ENCODE measurements around the gene OR2T34.
"Not testable (repeated sequence)": the region's sequence is repeated elsewhere in the genome, so short reads cannot be mapped to it uniquely, and the experiment has no call there.

OR2T34 gene, protein sequence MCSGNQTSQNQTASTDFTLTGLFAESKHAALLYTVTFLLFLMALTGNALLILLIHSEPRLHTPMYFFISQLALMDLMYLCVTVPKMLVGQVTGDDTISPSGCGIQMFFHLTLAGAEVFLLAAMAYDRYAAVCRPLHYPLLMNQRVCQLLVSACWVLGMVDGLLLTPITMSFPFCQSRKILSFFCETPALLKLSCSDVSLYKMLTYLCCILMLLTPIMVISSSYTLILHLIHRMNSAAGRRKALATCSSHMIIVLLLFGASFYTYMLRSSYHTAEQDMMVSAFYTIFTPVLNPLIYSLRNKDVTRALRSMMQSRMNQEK

DNA sequence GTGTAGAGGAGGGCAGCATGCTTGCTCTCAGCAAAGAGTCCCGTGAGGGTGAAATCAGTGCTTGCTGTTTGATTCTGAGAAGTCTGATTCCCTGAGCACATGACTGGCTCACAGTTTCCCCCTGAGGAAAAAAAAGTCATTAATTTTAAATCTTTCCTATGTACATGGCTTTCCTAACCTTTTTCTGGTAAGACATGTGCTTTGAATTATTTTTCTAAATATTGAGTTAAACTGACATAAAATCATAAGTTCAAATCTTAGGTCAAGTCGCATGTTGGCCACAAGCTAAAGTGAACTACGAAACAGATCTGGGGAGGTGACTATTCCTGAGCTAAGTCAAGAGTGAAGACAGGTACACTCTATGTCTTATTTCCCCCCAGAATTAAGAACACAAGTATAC lies at the start of gene OR2T34:
Gene OR2T34 (minus strand): TSS at position 101 of the 400 bp plus-strand sequence. CDS start 0 bp downstream, at position 101.
- DNase-seq, result not testable (repeated sequence)

DNA sequence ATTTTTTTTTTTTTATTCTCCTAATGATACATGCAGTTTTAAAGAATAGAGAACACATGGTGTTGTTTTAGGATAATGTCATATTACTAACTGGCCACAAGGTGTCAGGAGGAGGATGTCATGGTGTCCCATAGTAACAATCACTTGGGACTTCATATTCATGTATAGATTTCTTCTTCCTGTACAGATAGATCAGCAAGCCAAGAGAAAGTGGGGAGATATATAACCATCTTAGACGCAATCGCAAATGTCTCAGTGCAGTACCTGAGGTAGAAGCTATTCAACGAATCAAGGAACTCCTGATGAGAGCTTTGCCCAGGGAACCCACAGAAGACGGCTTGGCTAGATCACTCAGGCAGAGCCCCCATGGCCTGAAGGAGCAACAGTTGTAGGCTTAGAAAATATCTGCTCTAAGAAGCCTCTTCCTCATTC lies 48.0 kb upstream of the OR2T34 start:
- peak; percentile 25 for DNase-seq

DNA sequence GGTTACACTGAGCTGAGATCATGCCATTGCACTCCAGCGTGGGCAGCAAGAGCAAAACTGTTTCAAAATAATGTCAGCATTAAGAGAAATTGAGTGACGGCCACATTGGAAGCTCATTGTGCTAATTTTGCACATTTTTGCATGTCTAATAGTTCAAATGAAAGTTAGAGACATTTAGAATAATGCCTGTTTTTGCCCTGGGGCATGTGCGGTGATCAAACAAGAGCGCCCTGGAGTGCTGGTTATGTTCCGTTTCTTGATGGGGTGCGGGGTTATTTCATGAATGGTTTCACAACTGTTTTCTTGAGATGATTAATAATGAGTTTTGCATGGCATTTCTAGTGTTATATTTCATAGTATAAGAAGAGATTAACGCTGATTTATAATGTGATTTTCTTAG lies 47.2 kb upstream of the OR2T34 start:
- no peak for DNase-seq

DNA sequence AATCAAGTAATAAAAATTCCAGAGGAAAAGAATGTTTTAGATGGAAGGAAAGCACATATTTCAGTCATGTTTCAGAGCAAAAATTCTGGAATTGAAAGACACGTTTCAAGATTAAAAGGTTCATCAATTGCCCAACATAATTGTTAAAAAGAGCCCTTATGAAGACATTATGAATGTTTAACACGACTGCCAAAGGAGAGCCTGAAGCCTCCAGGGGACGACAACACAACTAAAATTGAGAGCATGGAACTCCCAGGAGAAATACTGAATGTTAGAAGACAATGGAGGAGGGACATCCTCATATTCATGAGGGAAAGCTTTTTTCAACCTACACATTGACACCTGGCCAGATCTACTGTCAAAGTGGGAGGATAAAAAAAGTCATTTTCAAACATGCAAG lies 44.3 kb upstream of the OR2T34 start:
- DNase-seq, result peak; percentile 48

DNA sequence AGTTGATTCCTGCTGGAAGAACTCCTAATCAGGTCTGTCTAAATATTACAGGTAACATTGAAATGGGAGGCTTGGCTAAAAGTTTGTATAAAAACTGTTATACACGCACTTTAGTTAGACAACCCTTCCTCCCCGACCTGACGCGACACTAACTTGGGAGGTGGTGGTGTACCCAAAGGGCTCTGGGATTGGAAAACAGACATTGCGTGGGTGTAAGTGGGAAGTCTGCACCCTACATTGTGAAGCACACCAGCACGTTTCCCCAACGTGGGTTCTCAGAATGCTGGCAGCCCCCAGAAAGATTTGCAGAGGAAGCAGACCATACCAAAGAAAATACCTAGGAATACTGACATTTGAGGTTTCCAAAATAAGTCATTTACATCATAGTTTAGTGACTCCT lies 43.6 kb upstream of the OR2T34 start:
- DNase-seq, result no peak

DNA sequence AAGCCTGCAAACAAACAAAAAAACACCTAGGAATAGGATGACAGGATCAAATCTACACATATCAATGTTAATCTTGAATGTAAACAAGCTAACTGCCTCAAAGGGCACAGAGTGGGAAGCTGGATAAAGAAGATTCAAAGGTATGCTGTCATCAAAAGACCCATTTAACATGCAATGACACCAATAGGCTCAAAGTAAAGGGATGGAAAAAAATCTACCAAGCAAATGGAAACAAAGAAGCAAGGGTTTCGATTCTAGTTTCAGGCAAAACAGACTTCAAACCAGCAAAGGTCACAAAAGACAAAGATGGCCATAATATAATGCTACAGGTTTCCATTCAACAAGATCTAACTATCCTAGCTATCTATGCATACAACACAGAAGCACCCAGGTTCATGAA lies 39.2 kb upstream of the OR2T34 start:
- no peak for DNase-seq

DNA sequence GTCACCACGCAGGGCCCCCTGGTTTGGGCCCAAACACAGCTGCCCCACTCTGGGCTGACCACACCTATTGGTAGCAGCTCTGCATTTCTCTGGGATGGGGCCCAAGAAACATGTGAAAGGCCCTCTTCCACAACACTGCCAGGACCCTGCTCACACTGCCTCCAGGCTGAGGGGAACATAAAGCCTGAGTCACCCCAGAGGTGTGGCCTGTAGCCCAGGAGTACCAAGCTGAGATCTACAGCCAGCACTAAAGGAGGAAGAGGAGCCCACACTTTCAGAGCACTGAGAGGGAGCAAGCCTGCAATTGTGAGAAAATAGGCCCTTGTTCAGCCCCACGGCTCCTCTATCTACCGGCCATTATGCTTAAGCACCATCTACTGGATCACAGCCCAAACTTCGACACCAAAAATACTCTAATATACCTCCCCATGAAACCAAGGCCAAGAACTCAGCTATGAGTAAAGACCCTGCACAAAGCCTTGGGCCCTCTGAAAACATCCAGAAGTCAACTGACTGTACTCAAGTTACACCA lies 37.4 kb upstream of the OR2T34 start:
- no peak for DNase-seq

DNA sequence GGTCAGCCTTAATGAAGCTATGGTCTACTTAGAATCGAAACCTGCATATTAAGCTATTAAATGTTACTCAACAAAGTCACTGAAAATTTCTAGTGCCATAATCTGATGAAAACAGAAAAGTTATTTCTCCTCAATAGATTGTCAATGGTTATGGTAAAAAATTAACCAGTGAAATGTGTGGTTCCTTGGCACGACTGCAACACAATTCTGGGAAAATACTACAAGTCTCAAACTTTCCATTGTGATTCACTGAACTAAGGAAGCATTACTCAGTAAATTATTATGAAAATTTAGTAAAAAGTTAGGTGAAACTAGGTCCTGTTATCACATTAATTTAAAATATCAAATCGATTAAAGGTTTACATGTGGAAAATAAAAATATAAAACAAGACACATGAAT lies 35.7 kb upstream of the OR2T34 start:
- DNase-seq, result no peak

DNA sequence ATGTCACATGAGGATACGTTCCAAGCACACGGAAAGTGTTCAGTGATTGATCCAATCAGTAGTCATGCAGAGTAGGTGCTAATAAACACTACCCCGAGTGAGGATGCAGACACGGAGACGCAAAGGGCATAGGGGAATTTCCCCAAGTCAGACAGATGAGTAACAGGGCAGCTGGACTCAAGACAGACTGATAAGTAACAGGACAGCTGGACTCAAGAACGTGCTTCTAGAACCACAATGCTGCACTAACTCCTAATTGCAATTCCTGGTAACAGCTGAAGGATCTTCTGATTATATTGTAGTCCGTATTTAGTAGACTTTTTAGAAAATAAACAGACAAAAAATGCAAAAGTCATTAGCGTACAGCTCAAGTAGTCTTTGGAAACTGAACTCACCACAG lies 24.8 kb upstream of the OR2T34 start:
- DNase-seq, result no peak

DNA sequence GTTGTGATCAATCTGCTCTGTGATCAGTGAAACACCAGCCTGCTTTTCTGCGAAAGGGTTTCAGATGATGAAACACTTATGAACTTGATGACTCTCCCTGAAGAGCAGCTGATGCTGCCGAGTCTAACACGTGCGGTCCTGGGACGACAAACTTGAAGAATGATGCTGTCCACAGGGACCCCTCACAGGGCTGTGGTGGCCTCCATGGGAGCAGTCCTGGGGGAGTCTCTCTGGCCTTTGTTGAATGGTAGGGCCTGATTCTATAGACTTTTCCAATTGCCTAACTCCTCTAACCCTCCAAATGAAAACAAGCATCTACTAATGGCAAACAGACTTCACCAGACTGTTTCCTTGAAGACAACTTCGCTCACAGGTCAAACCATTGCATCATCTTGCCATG lies 23.0 kb upstream of the OR2T34 start, which contains the start of gene OR2T10:
Gene OR2T10 (minus strand): TSS at position 112 of the 400 bp plus-strand sequence. CDS start 3,932 bp downstream, outside the sequence.
- DNase-seq, result no peak

DNA sequence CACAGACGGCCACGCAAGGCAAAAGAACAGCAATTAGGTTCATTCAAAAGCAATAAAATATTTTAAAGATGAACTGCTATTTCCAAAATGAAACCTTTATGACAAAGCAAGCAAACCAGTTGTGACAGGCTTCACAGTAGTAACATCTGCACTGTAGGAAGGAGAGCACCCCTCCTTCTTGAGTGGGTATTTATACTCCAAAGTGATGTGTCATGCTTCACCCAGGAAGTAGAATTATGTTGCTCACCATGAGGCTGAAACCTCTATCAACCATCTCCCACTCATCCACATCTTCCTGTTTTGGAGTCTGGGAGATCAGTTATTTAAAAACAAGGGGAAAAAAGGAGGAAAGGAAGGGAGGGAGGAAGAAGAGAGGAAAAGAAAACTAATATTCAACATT lies 22.1 kb upstream of the OR2T34 start:
- no peak for DNase-seq

DNA sequence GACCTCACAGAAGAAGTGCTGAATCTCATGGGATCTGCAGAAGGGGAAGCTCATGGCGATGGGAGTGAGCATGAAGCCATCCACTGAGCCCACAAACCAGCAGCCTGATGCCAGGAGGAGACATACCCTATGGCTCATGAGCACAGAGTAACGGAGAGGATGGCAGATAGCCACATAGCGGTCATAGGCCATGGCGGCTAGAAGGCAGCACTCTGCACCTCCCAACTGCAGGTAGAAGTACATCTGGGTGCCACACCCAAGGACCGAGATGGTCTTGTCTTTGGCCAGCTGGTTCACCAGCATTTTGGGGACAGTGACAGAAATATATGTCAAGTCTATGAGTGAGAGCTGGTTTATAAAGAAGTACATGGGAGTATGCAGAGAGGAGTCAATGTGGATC lies 18.7 kb upstream of the OR2T34 start:
- no peak for DNase-seq

DNA sequence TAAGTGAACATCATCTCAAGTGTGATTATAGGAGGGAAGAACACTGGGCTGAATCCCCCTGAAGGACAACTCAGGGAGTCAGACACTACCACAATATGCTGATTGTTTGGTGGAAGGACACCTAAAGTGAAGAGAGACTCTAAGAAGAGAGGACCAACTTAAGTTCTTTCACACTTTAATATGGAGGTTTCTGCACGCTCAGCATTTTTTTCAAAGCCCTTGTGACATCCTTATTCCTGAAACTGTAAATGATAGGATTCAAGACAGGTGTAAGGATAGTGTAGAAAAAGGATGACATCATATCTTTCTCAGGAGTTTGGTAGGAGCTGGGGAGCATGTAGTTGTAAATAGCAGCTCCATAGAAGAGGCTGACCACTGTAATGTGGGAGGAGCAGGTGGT lies 18.1 kb upstream of the OR2T34 start:
- no peak for DNase-seq

DNA sequence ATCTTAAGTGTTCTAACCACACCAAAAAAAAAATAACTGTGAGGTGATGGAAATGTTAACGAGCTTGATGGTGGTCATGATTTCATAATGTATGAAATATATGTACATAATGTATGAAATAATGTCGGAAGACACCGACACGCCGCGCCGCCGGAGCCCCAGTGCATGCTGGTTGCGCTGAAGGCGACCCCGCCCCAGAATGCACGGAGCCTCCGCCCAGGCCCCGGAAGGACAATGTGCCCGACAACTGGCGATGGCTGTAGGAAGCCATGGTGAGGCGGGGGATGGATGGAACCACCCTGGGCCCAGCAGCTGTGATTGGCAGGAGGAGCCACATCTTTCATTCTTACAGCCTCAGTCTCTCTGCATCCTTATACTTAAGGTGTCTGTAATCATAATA lies 15.5 kb upstream of the OR2T34 start:
- DNase-seq, result no peak

DNA sequence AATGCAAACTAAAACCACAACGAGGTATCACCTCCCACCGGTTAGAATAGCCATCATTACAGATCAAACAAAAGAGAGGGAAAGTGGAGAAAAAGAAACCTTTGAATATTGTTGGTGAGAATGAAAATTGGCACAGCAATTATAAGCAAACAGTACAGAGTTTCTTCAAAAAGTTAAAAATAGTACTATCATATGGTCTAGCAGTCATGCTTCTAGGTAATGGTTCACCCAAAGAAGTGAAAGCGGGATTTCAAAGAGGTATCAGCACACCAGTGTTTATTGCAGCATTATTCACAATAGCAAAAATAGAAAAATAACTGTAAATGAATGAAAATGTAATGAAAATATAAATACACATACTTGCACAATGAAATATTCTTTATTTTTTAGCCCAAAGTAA lies 14.8 kb upstream of the OR2T34 start:
- DNase-seq, result no peak

DNA sequence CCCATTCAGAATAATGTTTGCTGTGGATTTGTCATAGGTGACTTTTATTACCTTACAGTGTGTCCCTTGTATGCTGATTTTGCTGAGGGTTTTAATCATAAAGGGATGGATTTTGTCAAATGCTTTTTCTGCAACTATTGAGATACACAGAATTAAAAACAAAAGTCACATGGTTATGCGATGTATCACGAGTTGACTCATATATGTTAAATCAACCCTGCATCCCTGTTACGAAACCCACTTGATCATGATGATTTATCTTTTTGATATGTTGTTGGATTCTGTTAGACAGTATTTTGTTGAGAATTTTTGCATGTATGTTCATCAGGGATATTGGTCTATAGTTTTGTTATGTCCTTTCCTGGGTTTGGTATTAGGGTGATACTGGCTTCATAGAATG lies 10.7 kb upstream of the OR2T34 start:
- no peak for DNase-seq

DNA sequence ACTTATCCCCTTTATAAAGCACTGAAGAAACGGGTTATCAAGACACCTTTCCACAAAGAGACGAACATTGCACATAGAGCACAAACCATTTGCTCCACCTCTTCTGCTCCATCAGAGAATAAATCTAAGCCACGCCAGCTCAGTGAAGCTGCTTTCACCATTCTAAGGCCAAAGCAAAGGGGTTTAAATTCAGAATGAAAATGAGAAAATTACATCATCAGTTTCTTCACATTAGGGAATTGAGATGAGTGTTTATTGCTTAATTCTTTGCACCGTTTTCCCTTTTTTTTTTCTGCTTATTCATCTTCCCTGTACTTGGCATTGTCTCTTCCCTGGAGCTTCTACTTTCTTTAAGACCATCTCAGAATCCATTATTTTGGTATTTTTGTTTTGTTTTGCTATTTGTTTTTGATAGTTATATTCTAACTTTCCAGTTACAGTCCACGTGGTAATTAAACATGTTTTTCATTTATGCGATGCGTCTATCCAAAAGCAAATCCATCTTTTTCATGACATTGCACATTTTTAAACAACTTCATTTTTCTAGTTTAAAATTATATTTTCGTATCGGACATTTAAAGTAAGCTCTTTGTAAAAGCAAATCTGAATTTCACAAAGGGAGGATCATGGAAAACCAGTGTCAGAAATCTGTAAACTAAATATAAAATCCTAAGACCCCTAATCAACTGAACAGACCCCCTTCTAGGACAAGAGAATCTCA lies 1.9 kb upstream of the OR2T34 start:
- DNase-seq, result no peak

DNA sequence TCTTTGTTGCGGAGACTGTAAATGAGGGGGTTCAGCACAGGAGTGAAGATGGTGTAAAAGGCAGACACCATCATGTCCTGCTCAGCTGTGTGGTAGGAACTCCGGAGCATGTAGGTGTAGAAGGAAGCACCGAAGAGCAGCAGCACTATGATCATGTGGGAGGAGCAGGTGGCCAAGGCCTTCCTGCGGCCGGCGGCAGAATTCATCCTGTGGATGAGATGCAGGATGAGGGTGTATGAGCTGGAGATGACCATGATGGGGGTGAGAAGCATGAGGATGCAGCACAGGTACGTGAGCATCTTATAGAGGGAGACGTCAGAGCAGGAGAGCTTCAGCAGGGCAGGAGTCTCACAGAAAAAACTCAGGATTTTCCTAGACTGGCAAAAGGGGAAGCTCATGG lies 701 bp downstream of the OR2T34 start:
- DNase-seq, result not testable (repeated sequence)

DNA sequence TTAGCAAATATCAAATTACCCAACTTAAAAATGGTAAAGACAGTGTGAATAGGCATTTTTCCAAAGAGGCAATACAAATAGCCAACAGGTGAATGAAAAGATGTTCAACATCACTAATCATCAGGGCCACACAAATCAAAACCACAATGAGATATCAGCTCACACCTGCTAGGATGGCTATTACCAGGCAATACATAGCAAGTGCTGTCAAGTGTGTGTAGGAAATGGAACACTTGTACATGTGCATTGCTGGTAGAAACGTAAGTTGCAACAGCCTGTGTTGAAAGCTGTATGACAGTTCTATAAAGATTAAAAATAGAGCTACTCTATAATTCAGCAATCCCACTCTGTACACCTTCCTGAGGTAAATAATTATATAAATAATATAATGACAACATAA lies 2.5 kb downstream of the OR2T34 start:
- DNase-seq, result not testable (repeated sequence)

DNA sequence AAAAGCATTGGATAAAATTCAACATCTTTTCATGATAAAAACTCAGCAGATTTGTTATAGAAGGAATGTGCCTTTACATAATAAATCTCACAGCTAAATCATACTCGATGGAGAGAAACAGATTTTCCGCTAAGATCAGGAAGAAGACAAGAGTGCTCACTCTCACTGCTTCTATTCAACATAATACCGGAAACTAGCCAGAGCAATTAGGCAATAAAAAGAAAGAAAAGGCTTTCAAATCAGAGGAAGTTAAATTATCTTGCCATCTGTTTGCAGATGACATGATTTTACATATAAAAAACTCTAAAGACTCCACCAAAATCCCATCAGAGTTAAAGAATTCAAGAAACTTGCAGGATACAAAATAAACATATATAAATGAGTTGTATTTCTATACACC lies 3.7 kb downstream of the OR2T34 start:
- not testable (repeated sequence) for DNase-seq

DNA sequence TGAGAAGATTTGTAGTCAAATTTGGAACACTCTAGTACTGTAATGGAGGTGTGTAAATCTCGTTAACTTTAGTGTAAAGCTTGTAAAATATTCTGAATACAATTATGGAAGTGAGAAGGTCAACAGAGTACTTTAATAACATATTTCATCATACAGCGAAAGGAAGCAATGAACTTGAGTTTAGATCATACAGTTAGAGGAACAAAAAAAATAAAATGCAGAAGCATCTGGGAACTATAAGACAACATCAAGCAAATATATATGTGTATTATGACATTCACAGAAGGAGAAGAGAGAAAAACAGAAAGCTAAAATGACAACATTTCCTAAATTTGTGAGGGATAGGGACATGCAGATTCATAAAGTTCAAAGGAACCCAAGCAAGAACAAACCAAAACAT lies 5.5 kb downstream of the OR2T34 start:
- not testable (repeated sequence) for DNase-seq

DNA sequence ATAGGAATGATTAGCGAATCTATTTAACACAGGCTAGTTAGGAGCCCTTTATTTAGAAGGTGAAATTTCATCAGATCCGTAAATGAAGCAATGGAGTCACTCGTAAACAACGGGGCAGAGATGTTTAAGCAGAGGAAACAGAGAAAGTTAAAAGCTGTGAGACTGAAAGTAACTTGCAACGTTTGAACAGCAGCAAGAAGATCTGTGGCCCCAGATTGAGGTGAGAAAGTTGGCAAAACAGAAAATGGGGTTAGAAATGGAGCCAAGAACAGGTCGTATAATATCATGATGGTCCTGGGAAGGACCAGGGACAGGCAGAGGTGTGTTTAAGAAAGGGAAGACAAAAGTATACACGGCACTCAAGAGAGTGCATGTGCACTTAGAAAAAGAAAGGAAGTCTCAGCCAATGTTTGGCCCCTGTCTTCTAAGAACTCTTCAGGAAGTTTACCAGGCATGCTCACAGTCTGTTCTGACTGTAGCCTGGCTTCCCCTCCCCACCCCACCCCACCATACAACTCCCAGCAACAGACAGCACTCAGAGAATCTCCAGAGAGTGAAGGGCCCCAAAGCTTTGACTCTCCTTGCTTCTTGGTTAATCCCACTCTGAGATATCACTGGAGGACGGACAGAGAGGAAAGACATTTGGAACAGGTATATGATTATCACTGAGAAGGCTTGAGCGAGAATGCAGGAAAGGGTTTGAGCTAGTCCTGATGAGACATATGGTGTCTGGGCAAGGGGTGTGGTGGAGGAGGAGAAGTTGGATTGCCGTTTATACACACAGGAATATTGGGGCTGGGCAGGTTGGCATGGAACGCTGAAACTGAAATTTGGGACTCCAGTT lies 8.8 kb downstream of the OR2T34 start:
- peak; percentile 24 for DNase-seq

DNA sequence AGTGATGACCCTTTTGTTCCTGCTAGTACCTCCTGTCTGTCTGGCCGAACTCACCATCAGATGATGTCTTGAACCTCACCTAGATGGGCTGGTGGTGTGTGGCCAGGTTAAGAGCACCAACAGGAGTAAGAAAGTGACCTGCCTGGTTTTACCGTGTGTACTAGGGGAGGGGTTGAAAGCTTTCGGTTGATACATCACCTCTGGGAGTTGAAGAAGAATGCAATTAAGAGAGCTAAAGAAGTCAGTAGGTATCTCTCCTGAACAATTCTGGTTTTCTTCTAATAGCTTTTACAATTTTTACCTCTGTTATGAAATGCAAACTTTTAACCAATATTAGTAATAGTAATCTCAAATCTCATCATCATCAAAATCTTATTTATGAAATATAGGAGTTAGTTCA lies 11.9 kb downstream of the OR2T34 start, which contains the start of gene OR2T29:
Gene OR2T29 (minus strand): TSS at position 101 of the 400 bp plus-strand sequence. CDS start 3,281 bp downstream, outside the sequence.
- not testable (repeated sequence) for DNase-seq
